CD4-positive, CD25-positive, alpha-beta regulatory T cell (primary cell): ENCODE data around the gene SOCS3. TPM values are rescaled to one million over a fixed set of nuclear protein-coding genes. Genes with fewer than 3 reads are reported as not detected.

ENCODE experiments used
- ATAC-seq, 2 donors: fragments of 150-1000 bp; cut with Tn5 transposase; one replicate each; pipeline ENCODE4 v1.10.0; 2021; ENCODE audit warnings: low read depth in 2 of 2, moderate number of reproducible peaks in 2 of 2, moderate library complexity in 1 of 2
- DNase-seq, 3 donors: peaks; one replicate each; pipeline versions ENCODE4 v3.0.0 to v3.0.0-alpha.2; 2012 to 2022; ENCODE audit warnings: mixed read lengths in 1 of 3
- H3K27ac ChIP-seq: one replicate; pipeline ENCODE4 v1.7.0; 2013; ENCODE audit warnings: mild to moderate bottlenecking, low read length; ENCODE audit not compliant: insufficient read depth, poor library complexity, severe bottlenecking
- H3K27me3 ChIP-seq: one replicate; pipeline ENCODE4 v1.7.0; 2013; ENCODE audit warnings: low read length; ENCODE audit not compliant: control insufficient read depth, insufficient read depth
- H3K36me3 ChIP-seq: one replicate; pipeline ENCODE4 v1.7.0; 2013; ENCODE audit warnings: mild to moderate bottlenecking, low read length, moderate library complexity; ENCODE audit not compliant: control insufficient read depth, insufficient read depth
- H3K4me1 ChIP-seq: 2 replicates; pipeline ENCODE4 v1.7.0; 2013; ENCODE audit warnings: mild to moderate bottlenecking, low read length; ENCODE audit not compliant: insufficient read depth, control insufficient read depth, poor library complexity, severe bottlenecking
- H3K4me3 ChIP-seq: one replicate; pipeline ENCODE4 v1.7.0; 2013; ENCODE audit warnings: low read depth, mild to moderate bottlenecking, low read length, moderate library complexity
- H3K9me3 ChIP-seq, 2 experiments: 1 replicate in 1 of 2; 2 replicates in 1 of 2; pipeline ENCODE4 v1.7.0; 2013; ENCODE audit warnings: low read length in 2 of 2, mild to moderate bottlenecking in 1 of 2, moderate library complexity in 1 of 2; ENCODE audit not compliant: control insufficient read depth in 2 of 2
- H3K27ac Mint-ChIP-seq, 3 donors: one replicate each; pipeline ENCODE4 v1.8.0; 2020 to 2022; ENCODE audit warnings: mild to moderate bottlenecking in 3 of 3, mixed read lengths in 3 of 3, moderate library complexity in 2 of 3
- H3K27me3 Mint-ChIP-seq: one replicate; pipeline ENCODE4 v1.8.0; 2022; ENCODE audit warnings: mild to moderate bottlenecking, mixed read lengths
- H3K36me3 Mint-ChIP-seq: one replicate; pipeline ENCODE4 v1.8.0; 2020; ENCODE audit warnings: mixed read lengths
- H3K4me1 Mint-ChIP-seq, 4 donors: one replicate each; pipeline ENCODE4 v1.8.0; 2020 to 2022; ENCODE audit warnings: mixed read lengths in 4 of 4, mild to moderate bottlenecking in 1 of 4
- H3K4me3 Mint-ChIP-seq, 4 donors: one replicate each; pipeline ENCODE4 v1.8.0; 2020 to 2022; ENCODE audit warnings: mild to moderate bottlenecking in 4 of 4, mixed read lengths in 4 of 4, moderate library complexity in 3 of 4
- H3K9me3 Mint-ChIP-seq, 7 donors: one replicate each; pipeline ENCODE4 v1.8.0; 2020 to 2022; ENCODE audit warnings: mixed read lengths in 7 of 7, mild to moderate bottlenecking in 3 of 7, moderate library complexity in 2 of 7
- polyA plus RNA-seq, 4 donors: library from polyadenylated mRNA; unstranded; fragments of 300-500 nt; fragmentation: Illumina TruSeq; gene quantifications; one replicate each; pipeline ENCODE4 v1.2.3, GENCODE V29; 2021
- total RNA-seq: library from RNA; stranded (reverse); gene quantifications from one replicate; pipeline ENCODE4 v1.2.3, GENCODE V29; 2022

The SOCS3 gene
- total and polyA plus RNA-seq, 5 donors from 2014 or later = 26.4 to 218 (median 70.3) TPM

- peaks cover 37% of the 10 kb centered on the region for H3K36me3 ChIP-seq
- peak overlapping the region in 1 of 4 donors; percentile 60 for H3K4me3 Mint-ChIP-seq
- no peaks in the 10 kb centered on the region for H3K9me3 Mint-ChIP-seq
Observed at GRCh38 chr17:78390241-78391050, 30.6 kb upstream of the SOCS3 start.

DNA sequence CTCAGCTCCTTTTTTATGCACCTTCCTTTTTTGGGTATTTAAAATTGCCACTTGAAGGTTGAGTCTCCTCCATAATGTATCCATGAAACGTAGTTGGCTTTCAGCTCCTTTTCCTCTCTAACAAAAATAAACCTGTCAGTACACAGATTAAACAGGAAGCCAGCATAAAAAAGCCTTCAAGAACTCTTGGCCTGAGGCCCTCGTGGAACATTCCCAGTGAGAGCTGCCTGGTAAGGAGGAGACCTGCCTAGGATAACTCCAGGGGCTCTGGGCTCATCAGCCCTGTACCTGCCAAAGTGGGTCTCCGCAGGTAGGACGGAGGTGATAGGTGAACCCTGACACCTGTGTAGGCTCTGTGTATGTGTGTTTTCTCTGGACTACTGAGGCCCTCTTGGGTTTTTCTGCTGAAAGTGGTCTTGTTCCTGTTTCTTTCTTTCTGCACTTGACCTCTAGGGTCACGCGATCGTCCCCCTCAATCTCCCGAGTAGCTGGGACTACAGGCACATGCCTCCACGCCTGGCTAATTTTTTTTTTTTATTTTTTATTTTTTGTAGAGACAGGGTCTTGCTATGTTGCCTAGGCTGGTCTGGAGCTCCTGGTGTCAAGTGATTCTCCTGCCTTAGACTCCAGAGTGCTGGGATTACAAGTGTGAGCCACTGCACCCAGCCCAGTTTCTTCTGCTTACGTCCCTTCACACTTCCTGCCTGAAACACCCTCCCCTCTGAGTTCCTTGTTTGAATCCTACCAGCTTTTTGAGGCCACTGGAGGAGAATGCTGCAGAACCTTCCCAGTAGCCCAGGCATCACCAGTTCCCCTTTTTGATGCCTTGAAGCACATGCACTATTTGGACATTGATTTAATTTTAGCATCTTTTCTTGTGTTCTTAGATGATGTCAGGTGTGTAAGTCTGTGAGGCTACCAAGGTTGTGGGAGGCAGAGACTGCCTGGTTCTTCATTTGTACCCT, 28.4 kb upstream of the SOCS3 start:
- Histone ChIP-seq H3K9me3 (no peaks in the 10 kb centered on the region), H3K27me3 (no peaks in the 10 kb centered on the region), H3K4me1 (peaks cover 61% of the 10 kb centered on the region), H3K4me3 (no peak overlapping the region), H3K36me3 (peaks cover 20% of the 10 kb centered on the region), H3K27ac (peak overlapping the region; percentile 23)
- peak in 1 of 2 donors; percentile 16 for ATAC-seq
- no peaks in the 10 kb centered on the region for H3K27me3 Mint-ChIP-seq
- no peak for DNase-seq
- H3K27ac Mint-ChIP-seq = peak overlapping the region; percentile 85 to 97 (median 88)
- H3K9me3 Mint-ChIP-seq = no peaks in the 10 kb centered on the region
- peaks cover 5 to 85% (median 47%) of the 10 kb centered on the region in 4 donors for H3K4me1 Mint-ChIP-seq
- peak overlapping the region; percentile 59 to 73 (median 66) for H3K4me3 Mint-ChIP-seq
- H3K36me3 Mint-ChIP-seq = peaks cover under 1% of the 10 kb centered on the region

More at GRCh38 chr17:78390241-78391050, 30.6 kb upstream of the SOCS3 start:
- Mint-ChIP-seq H3K27me3 (no peaks in the 10 kb centered on the region), H3K27ac (peak overlapping the region in 2 of 3 donors; percentile 26 to 52), H3K36me3 (peaks cover 6% of the 10 kb centered on the region), H3K4me1 (peaks cover 5 to 68% (median 34%) of the 10 kb centered on the region in 4 donors)
- Histone ChIP-seq H3K9me3 (no peaks in the 10 kb centered on the region), H3K4me1 (peaks cover 39% of the 10 kb centered on the region), H3K27ac (no peak overlapping the region), H3K4me3 (no peak overlapping the region), H3K27me3 (no peaks in the 10 kb centered on the region)
- ATAC-seq (no peak), DNase-seq (no peak)

DNA sequence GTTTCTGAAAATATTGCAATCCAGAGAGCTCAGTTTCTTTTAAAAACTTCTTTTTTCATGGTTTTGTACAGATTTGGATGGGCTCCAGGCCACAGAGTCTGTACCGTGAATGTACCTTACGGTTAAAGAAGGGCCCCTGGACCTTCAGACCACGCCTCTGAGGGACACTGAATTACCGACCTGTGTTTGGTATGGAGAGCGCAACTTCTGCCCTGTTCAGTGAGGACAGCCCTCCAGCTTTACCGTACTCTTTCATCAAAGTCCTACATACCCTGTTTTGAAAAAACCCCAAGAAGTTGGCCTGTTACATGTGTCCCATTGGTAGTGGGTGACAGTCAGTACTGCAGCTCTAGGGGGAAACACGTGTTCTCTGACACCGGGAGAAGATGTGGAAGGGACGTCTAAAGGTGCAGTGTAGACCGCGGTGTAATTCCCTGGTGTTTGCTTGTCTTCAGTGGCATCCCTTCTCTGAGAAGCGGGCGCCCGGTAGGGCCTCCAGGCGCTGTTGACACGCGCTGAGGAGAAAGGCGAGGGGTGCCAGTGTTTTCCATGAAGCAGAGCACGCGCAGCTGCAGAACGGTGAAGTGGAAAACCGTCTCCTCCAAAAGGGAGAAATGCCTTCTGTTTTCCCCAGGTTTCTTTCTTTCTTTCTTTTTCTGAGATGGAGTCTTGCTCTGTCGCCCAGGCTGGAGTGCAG, 24.8 kb upstream of the SOCS3 start:
- ATAC-seq (no peak), DNase-seq (no peak)
- no peaks in the 10 kb centered on the region for H3K27me3 ChIP-seq
- no peaks in the 10 kb centered on the region for H3K9me3 Mint-ChIP-seq
- H3K9me3 ChIP-seq = no peaks in the 10 kb centered on the region
- H3K36me3 ChIP-seq = no peaks in the 10 kb centered on the region
- H3K27ac Mint-ChIP-seq = peak overlapping the region; percentile 88 to 94 (median 92)
- peaks cover 19 to 94% (median 64%) of the 10 kb centered on the region in 4 donors for H3K4me1 Mint-ChIP-seq
- H3K36me3 Mint-ChIP-seq = no peaks in the 10 kb centered on the region
- H3K27me3 Mint-ChIP-seq = no peaks in the 10 kb centered on the region
- H3K4me3 Mint-ChIP-seq = peak overlapping the region; percentile 75 to 84 (median 79)
- H3K4me3 ChIP-seq = peak overlapping the region; percentile 47
- peaks cover 91% of the 10 kb centered on the region for H3K4me1 ChIP-seq
- peak overlapping the region; percentile 86 for H3K27ac ChIP-seq

DNA sequence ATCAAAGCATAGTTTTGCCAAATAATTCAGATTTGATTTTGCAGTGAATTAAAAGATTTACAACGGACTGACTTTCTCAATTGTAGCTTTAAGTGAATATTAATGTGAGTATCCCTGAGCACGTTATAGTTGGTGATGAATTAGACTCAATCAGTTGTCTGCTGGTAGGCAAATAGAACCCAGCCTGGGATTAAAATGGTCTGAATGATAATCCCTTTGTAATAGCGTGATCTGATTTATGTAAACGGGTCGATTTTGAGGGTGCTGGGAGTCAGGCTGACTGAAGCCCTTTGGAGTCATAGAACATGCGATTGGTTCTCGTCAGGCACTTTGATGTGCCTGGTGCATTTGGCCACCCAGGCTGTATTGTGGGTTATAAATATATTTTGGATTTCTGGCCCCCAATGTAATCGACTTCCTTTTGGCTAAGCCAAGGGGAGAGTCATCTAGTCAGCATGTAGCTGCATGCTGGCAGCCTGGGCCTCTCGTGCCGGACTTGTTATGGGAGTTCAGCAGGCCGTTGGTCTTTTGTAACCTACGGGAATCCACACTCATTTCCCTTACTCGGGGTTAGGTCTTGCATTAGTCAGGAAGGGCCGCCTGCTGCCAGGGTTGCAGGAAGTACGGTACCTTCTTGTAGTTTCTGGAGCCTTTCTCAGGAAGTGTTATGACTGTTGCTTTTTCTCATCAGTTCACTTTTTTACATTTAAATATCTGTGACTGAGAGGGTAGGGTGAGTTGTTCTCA, 24.0 kb upstream of the SOCS3 start:
- Mint-ChIP-seq H3K27ac (peak overlapping the region; percentile 88 to 94 (median 92)), H3K4me1 (peaks cover 19 to 94% (median 66%) of the 10 kb centered on the region in 4 donors), H3K36me3 (peaks cover 4% of the 10 kb centered on the region), H3K4me3 (peak overlapping the region; percentile 75 to 84 (median 79)), H3K9me3 (no peaks in the 10 kb centered on the region), H3K27me3 (no peaks in the 10 kb centered on the region)
- ATAC-seq = no peak
- DNase-seq = peak in 2 of 3 donors; percentile 16 to 71
- Histone ChIP-seq H3K27me3 (no peaks in the 10 kb centered on the region), H3K36me3 (no peaks in the 10 kb centered on the region), H3K4me1 (peaks cover 95% of the 10 kb centered on the region), H3K4me3 (peak overlapping the region; percentile 47), H3K9me3 (no peaks in the 10 kb centered on the region), H3K27ac (peak overlapping the region; percentile 86)

DNA sequence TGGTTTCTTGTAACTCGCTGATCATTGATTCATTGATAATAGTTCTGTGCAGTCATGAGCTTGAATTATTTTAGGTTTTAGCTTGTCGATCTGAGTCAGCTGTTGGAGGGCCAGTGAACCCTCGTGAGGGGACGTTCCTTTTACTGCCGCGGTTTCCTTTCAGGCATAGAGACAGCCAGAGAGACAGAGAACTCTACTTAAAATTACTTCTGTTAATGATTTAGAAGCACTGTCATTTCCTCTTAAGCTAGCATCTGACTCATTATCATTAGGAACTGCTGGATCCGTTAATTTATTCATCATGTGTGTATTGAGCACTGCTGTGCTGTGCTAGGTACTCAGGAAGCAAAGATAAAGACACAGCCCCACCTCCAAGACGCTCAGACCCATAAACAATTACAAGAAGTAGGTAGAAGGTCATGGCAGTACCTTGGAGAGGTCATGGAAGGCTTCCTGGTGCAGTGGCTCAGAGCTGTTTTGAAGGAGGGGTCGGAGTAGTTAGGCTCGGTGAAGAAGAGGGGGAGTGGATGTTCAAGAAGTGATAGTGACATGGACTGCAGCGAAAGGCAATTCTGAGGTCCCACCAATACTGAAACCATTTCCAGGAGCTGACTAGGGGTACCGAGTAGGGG, 21.8 kb upstream of the SOCS3 start:
- DNase-seq = peak; percentile 43 to 91 (median 68)
- Mint-ChIP-seq H3K27ac (peak overlapping the region; percentile 84 to 98 (median 92)), H3K4me1 (peaks cover 15 to 81% (median 52%) of the 10 kb centered on the region in 4 donors), H3K27me3 (no peaks in the 10 kb centered on the region), H3K4me3 (peak overlapping the region; percentile 77 to 96 (median 86)), H3K9me3 (no peaks in the 10 kb centered on the region), H3K36me3 (peaks cover 4% of the 10 kb centered on the region)
- H3K4me1 ChIP-seq = peaks cover 84% of the 10 kb centered on the region
- peak; percentile 85 for ATAC-seq
- H3K4me3 ChIP-seq = peak overlapping the region; percentile 76
- no peaks in the 10 kb centered on the region for H3K9me3 ChIP-seq
- peak overlapping the region; percentile 86 for H3K27ac ChIP-seq
- H3K27me3 ChIP-seq = no peaks in the 10 kb centered on the region
- no peaks in the 10 kb centered on the region for H3K36me3 ChIP-seq

- Histone ChIP-seq H3K27me3 (no peaks in the 10 kb centered on the region), H3K4me3 (peak overlapping the region; percentile 40), H3K27ac (peak overlapping the region; percentile 86), H3K4me1 (peaks cover 71% of the 10 kb centered on the region), H3K9me3 (no peaks in the 10 kb centered on the region), H3K36me3 (no peaks in the 10 kb centered on the region)
- Mint-ChIP-seq H3K27ac (peak overlapping the region; percentile 52 to 92 (median 57)), H3K4me1 (peaks cover 15 to 67% (median 41%) of the 10 kb centered on the region in 4 donors), H3K36me3 (peaks cover 4% of the 10 kb centered on the region), H3K27me3 (peaks cover 4% of the 10 kb centered on the region), H3K4me3 (peak overlapping the region; percentile 72 to 96 (median 86)), H3K9me3 (no peaks in the 10 kb centered on the region)
- ATAC-seq = no peak
- peak in 1 of 3 donors; percentile 6 for DNase-seq
Observed at GRCh38 chr17:78380370-78380769, 20.5 kb upstream of the SOCS3 start.
